Activated gamma-delta T cell treated with anti-CD3 and anti-CD28 coated beads, Interleukin-2, amount 50 U/mL, for 16 hours (primary cell): ENCODE measurements around the gene OSBPL7.

Experiments
- DNase-seq: peaks from one replicate; pipeline ENCODE4 v3.0.0-alpha.2; 2020; ENCODE audit warnings: low read depth

OSBPL7 gene

DNA sequence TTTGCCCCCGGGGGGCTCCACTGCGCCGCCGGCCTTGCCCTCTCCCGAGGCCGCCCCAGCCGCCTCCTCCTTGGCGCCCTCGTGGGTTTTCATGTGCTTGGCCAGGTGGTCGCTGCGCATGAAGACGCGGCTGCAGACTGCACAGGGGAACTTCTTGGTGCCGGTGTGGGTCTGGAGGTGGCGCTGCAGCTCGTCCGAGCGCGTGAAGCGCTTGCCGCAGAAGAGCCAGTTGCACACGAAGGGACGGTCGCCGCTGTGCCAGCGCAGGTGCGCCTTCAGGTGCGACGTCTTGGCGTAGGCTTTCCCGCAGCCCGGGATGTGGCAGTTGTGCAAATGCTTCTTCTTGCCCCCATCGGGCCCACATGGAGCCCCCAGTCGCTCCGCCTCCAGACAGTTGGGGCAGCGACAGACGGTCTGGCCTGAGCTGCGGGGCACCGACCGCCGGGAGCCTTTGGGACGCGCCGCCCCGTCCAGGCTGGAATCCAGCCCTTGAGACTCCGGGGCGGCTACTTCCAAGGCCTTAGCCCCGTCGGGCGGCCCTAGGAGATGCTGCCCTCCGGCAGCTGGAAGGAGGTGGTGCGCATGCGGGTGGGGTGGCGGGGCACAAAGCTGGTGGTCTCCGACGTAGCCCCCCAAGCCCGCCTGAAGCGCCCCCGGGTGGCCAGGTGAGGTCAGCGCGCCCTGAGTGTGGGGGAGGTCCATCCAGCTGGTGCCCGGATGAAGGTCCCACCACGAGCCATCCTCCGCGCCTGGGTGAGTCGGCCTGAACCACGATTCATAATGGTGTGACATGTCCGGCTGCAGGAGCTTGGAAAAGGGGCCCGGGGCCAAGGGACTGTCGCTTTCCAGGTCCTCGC, 26.0 kb upstream of the OSBPL7 start:
- DNase-seq = no peak

DNA sequence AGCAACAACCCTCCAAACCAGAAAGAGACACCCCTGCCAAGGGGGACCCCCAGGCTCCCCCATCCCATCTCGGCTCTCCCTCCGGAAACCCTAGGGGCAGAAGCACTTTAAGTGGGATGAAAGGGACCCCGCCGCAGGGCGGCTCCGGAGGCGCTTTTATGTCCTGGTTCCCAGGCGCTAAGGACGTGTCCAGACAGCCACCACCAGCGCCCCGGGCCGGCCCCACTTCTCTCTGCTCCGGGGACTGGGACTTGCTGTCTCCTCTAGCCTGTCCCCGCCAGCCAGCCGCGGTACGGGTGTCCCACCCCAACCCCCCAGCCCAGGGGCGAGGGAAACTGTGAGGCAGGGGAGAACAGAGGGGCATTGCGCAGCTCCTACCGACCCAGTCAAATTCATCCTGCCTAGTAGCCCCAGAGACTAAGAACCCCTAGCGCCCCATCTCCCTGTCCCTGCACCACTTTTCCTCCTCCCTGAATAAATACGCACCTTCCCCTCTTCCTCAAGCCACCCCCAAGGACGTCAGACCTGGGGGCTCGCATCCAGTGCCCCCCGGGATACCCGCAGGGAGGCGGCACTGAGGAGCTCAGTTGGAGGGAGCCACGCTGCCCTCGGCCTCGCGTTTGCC, 25.2 kb upstream of the OSBPL7 start:
- no peak for DNase-seq

DNA sequence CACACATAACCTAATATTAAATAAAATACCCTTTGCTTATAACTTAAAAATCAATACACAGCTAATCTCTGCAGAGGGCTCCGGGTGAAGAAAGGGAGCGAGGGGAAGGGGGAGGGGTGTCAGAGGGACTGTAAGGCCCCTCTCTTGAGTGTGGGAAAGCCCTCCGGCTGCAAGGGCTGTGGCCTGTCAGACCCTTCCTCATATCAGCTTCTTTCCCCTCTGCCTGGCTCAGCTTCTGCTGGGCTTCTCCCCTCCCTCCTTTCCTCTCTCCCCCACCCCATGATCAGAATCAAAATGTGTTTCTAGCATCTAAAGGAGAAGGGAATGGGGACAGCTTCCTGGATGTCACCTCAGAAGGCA, 24.1 kb upstream of the OSBPL7 start:
- no peak for DNase-seq

DNA sequence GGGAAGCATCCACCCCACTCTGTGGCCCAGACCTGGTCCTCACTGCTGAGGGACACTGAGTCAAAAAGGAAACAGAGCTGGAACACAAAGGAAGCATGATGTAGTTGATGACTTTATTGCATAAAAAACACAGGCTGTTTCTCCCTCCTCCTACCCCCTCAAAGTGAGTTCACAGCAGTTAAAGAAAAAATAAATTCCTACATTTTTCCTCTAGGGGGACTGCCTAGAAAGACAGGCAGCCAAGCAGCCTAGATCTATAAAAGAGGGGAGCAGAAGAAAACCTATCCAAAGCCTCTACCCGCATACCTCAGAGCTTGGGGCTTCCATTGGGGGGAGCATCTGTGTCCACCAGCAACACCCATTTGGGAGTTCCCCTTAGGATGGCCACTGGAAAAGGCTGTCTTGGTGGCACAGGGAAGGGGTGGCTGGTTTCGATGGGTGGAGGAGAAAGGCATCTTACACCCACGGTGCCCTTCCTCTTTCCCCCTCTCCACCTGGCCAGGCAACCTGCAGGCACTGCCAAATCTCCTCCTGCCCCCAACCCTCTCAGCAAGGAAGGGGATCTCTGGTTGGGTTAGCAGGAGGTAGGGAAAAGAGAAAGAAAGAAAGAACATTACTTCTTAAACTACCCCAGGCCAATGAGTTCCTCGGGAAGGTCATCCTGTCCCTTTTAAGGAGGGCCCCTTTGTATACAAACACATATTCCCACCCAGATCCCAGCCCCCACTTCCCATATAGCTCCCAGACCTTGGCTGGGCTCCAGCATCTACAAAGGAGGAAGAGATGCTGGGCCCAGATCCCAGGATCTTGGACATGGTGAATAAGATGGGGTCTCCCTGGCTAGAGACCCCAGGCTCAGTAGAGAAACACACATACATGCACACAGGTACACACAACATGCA, 23.5 kb upstream of the OSBPL7 start:
- DNase-seq = no peak

DNA sequence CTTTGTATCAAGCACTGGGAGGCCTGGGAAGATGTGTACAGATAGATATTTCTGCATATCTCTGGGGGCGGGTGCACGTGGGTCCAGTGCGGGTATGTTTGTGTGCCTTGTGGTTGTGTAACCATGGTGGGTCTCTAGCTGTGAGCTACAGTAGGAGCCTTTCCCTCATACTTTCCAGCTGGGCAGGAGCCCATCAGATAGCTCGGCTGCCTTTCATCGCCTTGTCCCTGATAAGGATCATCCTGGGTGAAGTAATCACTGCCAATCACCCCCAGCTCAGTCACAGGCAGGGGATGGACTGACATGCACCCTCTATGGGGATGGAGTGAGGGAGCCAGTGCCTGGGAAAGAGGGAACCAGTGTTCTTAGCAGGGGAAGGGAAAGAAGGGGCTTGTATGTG, 22.6 kb upstream of the OSBPL7 start:
- no peak for DNase-seq

DNA sequence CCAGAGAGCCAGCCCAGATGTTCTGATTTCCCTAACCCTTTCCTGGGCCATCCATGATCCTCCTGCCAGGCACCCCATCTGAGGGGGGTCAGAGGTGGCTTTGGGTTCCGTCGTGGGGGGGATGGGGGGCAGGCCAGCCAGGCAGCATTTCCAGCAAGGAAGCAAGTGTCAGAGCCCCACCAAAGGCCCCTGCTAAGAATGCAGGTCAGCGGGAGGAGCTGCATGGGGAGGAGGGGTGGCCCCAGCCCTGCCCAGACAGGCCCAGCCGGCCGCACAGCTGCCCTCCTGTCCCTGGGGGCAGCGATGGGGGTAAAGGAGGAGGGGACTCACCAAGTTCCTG, 21.8 kb upstream of the OSBPL7 start:
- DNase-seq = no peak

DNA sequence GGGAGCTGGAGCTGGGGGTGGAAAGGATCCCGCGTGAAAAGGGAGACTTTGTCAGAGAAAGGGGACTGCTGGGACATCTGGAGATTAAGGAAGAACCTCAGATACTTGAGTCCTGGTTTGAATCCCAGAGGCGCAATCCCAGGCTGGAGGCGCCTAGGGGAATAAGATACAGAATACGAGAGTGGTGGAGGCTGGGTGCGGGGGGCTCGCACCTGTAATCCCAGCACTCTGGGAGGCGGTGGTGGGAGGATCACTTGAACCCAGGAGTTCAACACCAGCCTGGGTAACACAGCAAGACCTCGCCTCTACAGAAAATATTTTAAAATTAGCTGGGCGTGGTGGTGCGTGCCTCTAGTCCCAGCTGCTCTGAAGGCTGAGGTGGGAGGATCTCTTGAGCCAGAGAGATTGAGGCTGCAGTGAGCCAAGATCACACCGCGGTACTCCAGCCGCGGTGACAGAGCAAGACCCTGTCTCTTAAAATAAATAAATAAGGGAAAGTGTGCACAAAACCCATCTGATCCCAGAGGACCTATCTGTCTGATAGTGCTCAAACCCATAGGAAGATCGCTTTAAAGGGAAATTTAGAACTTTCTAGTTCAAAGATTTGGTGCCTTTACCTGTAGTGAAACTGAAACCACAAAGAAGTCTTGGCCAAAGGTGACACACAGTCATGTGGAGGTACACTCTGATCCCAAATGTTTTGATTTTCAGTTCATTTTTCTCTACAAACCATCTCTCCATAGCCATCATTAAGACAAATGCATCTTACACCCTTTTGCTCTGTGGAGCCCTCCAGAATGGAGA, 20.1 kb upstream of the OSBPL7 start:
- no peak for DNase-seq

DNA sequence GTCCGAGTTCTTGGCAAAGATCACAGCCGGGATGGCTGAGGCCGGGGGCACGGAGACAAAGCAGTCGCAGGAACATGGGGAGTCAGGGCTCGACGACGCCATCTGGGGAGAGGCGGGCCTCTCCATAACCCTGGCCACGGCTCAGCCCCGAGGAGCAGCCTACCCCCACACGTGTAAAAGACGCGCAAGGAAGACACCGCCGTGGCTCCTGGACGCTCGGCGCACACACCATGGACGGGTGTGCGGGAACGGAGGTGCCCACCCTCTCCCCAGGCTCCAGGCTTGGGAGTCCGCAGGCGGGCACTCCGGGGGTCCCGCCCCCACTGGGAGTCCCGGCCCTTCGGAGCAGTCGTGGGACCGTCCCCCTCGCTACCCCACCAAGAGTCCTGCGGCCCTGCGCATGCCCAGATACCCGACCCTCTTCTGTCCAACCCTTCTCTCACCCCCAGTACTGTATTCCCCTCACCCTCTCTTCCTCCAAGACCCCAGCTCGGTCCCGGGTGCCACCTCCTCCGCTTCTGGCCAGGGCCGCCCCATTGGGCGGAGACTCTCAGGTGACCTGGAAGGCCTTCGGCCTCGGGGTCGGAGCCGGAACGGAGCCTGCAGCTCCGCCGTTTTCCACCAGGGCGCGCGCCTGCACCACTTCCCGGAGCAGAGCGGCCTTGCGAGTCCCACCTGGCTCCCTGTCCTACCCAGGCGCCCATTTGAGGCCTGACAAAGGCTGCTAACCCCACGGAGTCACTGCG, 19.3 kb upstream of the OSBPL7 start, which contains the start of gene SCRN2:
Gene SCRN2, minus strand, starts transcription at position 532 of the 746 bp plus-strand sequence. Its CDS starts 430 bp downstream, at position 102.
- DNase-seq = peak; percentile 81

DNA sequence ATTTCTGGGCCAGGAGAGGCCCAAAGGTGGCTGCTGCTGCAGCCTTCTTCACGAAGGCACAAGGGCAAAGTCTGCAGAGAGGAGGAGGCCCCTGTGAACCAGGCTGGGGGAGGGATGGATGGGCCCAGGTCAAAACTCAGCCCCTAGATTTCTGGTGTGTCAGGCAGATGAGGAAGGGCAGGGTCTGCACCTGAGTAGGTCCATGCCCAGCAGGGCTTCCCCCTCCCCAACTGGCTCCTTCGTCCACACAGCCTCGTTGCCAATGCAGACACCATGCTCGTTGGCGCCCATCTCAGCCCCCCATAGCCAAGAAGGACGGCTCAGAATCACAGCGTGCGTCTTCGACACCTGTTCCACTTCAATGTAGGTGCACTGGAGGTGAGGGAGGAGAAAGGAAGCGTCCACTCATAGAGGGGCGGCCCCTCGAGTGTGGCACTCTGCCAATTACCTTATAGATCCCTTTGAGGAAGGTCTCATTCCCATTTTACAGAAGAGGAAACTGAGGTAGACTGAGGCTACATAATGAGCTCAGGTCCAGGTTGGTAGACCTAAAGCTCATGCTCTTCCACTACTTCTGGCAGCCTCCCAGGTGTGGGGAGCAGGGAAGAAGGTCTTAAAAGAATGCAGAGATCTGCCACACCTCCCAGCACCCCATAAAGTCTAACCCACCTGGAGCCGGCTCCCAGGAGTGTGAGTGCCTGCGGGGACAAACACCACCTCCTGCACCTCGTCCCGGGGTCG, 18.6 kb upstream of the OSBPL7 start:
- DNase-seq = no peak

DNA sequence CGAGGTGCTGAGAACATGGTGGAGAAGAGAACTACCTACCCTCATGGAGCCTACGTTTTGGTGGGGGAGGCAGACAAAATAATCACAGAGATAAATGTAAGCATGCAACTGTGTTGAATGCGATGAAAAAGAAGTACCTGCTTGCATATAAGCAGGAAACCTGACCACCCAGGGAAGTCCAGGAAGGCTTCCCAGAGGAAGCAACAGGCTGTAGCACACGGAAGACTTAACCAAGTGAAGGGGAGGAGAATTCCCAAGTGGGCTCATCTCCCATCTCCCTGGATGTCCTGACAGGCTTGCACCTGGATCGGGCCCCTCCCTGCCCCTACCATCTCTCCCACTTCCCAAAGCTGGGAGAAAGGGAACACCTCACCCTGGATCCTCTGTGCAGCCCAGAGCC, 17.5 kb upstream of the OSBPL7 start:
- DNase-seq = no peak

DNA sequence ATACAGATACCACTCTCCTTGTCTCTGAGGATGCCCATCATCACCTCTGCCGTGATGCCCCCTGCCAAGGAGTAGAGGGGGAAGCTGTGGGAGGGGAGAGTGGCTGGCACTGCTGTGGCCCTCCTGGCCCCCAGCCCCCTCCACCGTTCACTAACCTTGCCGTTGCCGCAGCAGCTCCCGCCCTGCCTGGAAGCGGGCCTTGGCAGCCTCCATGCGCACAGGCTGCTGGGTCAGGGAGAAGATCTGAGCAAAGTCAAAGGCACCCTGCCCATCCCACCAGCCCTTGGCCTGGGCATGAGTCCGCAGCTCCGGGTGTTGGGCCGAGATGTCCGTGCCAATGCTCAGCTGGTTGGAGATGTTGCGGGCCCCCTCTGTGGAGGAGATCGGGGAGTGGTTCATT, 17.0 kb upstream of the OSBPL7 start:
- no peak for DNase-seq

DNA sequence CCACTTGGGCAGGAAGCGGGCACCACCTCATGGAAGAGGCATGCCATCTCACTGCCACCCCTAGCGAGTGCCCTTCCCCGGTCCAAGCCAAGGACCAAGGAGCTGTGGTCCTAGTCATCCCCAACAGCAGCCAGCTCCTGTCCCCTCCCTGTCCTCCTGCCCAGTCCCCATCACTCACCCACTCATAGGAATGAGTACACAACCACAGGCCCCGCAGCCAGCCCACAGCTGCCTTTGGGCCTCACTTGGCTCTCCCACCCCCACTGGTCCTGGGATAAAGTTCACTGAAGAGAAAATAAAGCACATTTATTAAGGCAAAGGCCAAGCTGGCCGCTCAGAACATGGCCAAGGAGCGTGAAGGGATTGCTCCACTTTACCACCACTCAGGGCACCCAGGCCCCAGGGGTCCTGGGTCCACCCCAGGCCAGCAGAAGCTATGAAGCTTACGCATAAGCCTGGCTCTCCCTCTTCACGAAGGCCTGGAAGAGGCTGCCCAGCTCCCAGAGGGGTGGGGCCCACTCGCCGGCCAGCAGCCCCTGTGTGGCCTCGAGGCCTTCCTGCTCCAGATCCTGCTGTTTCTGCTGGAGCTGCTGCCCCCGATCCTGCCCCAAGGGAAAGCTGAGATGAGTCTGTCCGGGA, 15.9 kb upstream of the OSBPL7 start:
- DNase-seq = no peak

DNA sequence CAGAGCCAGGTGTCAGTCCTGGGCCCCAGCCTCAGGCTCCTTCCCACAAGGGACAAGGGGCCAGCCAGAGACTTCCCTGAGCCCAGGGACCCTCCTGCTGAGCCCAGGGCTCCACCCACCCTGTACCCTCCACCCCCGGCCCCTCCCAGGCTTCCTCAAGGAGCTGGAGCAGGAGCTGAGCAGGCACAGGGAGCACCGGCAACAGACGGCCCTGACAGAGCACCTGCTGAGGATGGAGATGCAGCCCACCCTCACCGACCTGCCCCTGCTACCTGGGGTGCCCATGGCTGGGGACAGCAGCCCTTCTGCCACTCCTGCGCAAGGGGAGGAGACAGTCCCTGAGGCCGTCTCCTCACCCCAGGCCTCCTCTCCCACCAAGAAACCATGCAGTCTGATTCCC, 15.0 kb upstream of the OSBPL7 start:
- DNase-seq = no peak

DNA sequence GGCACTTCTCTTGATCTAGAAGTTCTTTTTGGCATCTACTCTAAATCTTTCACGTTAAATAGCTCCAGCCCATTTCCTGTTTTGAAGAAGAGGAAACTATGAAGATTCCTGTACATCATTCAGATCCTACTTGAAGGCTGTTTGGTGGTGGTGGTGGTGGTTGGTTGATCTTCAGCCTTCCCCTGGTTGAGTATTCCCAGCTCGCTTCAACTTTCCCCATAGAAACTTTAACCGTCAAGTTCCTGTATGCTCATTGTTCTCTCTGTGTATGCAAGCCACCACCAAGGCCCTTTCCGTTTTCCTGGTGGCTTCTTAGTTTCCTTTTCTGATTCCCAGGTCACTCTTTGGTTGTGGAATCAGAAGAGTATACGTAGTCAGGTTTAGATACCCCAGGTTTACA, 13.2 kb upstream of the OSBPL7 start:
- no peak for DNase-seq

DNA sequence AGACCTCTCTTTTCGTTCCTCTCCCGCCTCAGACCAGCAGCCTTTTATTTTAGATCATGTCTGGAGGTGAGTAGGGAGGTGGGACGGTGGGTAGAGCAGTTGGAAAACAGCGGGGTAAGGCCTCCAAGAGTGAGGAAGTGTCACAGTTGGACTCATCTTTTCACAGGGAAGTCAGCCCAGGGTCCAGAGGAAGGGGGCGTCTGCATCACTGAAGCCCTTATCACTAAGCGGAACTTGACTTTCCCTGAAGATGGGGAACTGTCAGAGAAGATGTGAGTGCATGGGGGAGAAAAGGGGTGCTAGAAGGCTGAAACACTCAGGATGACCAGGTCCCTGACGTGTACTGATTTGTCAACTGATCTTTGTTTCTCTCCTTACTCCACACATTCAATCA, 10.3 kb upstream of the OSBPL7 start:
- DNase-seq = no peak

DNA sequence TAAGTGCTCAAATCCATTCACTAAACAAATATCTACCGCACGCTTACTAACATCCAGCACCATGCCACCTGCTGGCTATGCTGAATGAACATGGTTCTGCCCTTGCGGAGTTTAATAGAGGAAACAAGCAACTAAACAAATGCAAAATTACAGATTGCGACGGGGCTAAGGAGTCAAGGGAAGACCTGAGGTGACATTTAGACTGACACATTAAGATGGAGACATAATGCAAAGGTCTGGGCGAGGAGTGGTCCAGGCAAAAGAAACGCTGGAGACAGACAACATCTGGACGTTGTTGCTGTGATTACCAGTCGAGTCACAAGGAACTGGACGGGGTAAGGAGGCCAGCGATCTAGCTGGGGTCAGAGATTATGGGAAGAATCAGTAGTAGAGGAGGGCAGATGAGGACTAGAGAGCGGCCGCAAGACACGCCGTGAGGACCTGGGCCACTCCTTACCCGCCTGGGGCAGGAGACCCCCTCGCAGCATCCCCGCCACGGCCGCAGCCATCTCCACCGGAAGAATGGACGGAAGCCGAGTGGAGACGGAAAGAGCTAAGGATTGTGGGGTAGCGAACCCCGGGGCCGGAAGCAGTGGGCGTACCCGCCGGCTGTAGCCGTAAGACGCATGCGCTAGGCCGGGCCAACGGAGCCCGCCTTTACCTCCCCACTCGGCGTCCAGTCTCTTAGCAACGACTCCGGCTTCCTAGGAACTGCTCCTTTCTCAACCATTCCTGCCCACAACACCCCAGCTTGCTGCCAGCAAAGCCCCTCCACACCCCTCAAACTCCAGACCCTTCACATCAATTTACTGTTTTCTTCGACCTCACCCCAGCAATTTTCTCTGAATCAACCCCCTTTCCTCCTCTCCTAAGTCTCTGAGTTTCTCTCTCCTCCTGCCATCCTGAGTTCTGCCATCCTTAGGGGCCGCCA, 9.7 kb upstream of the OSBPL7 start, which contains the start of the genes LRRC46 and MRPL10:
Gene LRRC46, plus strand, starts transcription at position 668 of the 931 bp plus-strand sequence. CDS start 320 bp downstream, outside the sequence.
Gene MRPL10, minus strand, starts transcription at position 539 of the 931 bp plus-strand sequence. Its CDS starts 30 bp downstream, at position 509.
- peak; percentile 90 for DNase-seq

DNA sequence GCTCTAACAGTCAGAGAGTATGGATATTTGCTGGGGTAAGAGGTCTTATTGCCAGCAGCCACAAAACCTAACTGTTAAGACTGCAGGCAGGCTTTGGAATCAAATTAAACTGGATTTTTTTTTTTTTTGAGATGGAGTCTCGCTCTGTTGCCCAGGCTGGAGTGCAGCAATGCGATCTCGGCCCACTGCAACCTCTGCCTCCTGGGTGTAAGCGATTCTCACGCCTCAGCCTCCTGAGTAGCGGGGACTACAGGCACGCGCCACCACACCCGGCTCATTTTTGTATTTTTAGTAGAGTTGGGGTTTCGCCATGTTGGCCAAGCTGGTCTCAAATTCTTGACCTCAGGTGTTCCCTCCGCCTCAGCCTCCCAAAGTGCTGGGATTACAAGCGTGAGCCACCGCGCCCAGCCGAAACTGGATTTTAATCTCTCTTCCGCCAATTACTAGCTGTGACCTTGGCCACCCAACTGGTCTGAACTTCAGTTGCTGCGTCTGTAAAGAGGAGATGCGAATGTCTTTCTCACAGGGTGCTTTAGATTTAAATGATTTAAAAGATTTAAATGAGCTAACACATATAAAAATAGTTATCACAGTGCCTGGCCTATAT, 8.9 kb upstream of the OSBPL7 start:
- no peak for DNase-seq

DNA sequence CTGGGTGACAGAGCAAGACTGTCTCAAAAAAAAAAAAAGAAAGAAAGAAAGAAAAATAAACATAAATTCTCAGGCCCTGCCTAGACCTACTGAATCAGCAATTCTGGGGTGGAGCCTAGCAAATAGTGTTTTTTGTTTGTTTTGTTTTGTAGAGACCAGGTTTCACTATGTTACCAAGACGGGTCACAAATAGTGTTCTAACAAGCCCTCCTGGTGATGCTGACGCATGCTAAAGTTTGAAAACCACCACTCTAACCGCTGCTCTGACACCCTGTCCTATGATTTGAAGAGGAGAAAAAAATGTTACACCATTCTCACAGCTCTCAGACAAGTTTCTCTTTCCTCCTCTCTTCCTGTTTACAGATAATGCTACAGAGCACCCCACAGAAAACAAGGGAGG, 8.3 kb upstream of the OSBPL7 start:
- DNase-seq = peak; percentile 47
